ENCODE data around the gene GALNS.
"Not testable (repeated sequence)": the region's sequence is repeated elsewhere in the genome, so short reads cannot be mapped to it uniquely, and the experiment has no call there.

The GALNS gene

DNA sequence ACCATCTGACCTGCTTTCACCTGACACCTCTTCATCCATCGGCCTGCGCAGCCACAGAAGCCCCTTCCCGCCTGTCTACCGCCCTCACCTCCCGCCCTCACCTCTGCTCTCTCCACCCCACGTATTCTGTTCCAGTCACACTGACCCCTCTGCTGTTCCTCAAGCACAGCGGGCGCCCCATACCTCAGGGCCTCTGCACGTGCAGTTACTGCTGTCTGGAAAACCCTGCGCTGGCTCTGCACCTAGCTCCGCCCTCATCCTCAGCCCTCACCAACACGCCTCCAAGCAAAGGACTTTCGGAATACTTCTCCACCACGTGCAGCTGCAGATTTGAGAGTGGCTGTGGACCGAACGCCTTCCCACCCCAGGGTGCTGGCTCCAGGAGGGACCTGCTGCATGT is 34.3 kb upstream of the GALNS start:
- no peaks in the 10 kb centered on the region for H3K27me3 ChIP-seq (ENCODE audit: low read length)
- no peak overlapping the region for H3K9ac ChIP-seq (ENCODE audit: low read length)
- no peak overlapping the region for H2AFZ ChIP-seq (ENCODE audit: low read depth, low read length, severe bottlenecking)
- no peak overlapping the region for H3K4me2 ChIP-seq (ENCODE audit: low read depth, low read length, poor library complexity, severe bottlenecking)
- H3K79me2 ChIP-seq (ENCODE audit: insufficient read depth, low read length) = no peaks in the 10 kb centered on the region
- no peaks in the 10 kb centered on the region for H3K36me3 ChIP-seq (ENCODE audit: low read length)
- no peaks in the 10 kb centered on the region for H3K9me3 ChIP-seq (ENCODE audit: insufficient read depth, low read length)
- TF ChIP-seq EZH2phosphoT487 (conservative IDR thresholded peaks at IDR 0.05; ENCODE audit: low read length) = no peak
- TF ChIP-seq, protein P1, sequence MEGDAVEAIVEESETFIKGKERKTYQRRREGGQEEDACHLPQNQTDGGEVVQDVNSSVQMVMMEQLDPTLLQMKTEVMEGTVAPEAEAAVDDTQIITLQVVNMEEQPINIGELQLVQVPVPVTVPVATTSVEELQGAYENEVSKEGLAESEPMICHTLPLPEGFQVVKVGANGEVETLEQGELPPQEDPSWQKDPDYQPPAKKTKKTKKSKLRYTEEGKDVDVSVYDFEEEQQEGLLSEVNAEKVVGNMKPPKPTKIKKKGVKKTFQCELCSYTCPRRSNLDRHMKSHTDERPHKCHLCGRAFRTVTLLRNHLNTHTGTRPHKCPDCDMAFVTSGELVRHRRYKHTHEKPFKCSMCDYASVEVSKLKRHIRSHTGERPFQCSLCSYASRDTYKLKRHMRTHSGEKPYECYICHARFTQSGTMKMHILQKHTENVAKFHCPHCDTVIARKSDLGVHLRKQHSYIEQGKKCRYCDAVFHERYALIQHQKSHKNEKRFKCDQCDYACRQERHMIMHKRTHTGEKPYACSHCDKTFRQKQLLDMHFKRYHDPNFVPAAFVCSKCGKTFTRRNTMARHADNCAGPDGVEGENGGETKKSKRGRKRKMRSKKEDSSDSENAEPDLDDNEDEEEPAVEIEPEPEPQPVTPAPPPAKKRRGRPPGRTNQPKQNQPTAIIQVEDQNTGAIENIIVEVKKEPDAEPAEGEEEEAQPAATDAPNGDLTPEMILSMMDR (IDR thresholded peaks at IDR 0.05; ENCODE audit: insufficient read depth, low read length, poor library complexity, severe bottlenecking) = no peak
- H3K27ac ChIP-seq (ENCODE audit: low read depth, low read length) = no peak overlapping the region
- no peaks in the 10 kb centered on the region for H3F3A ChIP-seq (ENCODE audit: insufficient read depth)
- H4K20me1 ChIP-seq (ENCODE audit: low read depth, low read length) = no peaks in the 10 kb centered on the region
- no peak overlapping the region for H3K4me3 ChIP-seq (ENCODE audit: insufficient read depth, low read length, poor library complexity, severe bottlenecking)
- no peaks in the 10 kb centered on the region for H3K9me2 ChIP-seq (replicated peaks; ENCODE audit: insufficient read depth, low read length)

DNA sequence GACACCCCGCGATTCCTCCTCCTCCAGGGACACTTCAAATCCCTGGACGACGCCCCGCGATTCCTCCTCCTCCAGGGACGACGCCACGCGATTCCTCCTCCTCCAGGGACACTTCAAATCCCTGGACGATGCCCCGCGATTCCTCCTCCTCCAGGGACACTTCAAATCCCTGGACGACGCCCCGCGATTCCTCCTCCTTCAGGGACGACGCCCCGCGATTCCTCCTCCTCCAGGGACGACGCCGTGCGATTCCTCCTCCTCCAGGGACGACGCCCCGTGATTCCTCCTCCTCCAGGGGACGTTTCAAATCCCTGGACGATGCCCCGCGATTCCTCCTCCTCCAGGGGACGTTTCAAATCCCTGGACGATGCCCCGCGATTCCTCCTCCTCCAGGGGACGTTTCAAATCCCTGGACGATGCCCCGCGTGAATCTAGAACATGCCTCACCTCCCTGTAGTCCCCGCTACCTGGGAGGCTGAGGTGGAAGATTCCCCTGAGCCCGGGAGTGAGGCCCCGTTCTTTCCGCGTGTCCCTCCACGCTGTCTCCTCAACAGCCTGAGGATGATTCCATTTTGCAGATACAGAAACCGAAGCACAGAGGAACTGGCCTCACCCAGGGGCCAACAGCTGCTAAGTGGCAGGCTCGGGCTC is 33.1 kb upstream of the GALNS start:
- not testable (repeated sequence) for H3K27ac ChIP-seq (ENCODE audit: low read depth, low read length); H3K4me2 ChIP-seq (ENCODE audit: low read depth, low read length, poor library complexity, severe bottlenecking); H3K36me3 ChIP-seq (ENCODE audit: low read length); H3K9me3 ChIP-seq (ENCODE audit: insufficient read depth, low read length); H4K20me1 ChIP-seq (ENCODE audit: low read depth, low read length); H3F3A ChIP-seq (ENCODE audit: insufficient read depth); H3K27me3 ChIP-seq (ENCODE audit: low read length); H3K9me2 ChIP-seq (replicated peaks; ENCODE audit: insufficient read depth, low read length); H3K4me3 ChIP-seq (ENCODE audit: insufficient read depth, low read length, poor library complexity, severe bottlenecking); H2AFZ ChIP-seq (ENCODE audit: low read depth, low read length, severe bottlenecking); H3K9ac ChIP-seq (ENCODE audit: low read length); H3K79me2 ChIP-seq (ENCODE audit: insufficient read depth, low read length)

DNA sequence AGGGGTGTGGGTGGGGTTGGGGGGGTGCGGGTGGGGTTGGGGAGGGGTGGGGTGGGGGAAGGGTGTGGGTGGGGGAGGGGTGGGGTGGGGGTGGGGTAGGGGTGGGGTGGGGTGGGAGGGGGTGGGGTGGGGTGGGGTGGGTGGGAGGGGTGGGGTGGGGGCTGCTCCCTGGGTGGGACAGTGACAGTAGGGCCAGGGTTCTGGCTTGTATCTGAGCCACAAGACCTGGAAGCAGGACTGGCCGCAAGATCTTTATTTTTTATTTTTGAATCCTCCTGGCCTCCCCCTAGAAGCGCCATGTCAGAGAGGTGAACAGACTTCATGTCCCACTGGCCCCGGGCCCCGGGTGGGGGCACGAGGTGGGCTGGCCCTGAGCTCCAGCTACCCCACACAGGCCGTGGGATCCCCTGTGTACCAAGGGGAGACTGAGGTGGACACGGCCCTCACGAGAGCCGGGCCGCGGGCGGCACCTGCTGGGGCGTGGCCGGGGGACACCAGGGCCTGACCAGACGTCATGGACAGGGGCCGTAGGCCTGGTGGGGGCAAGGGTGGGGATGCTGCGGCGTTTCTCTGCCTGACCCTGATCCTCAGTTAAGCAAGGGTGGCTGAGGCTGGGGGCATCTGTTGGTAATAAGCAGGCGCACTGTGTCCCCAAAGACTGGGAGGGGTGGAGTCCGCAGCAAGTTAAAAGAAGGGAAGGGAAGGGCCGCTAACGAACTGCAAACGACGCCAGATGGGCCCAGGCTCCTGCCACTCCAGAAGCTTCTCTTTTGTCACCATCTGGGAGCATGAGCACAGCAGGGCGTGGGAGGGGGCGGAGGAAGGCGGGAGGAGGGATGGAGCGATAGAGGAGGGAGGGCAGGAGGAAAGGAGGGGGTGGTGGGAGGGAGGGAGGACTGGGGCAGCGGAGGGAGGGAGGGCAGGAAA is 32.0 kb upstream of the GALNS start:
- Histone ChIP-seq H4K20me1 (ENCODE audit: low read depth, low read length) (no peaks in the 10 kb centered on the region), H3K9me3 (ENCODE audit: insufficient read depth, low read length) (no peaks in the 10 kb centered on the region), H3K27ac (ENCODE audit: low read depth, low read length) (no peak overlapping the region), H3K9me2 (replicated peaks; ENCODE audit: insufficient read depth, low read length) (no peaks in the 10 kb centered on the region), H2AFZ (ENCODE audit: low read depth, low read length, severe bottlenecking) (no peak overlapping the region), H3K36me3 (ENCODE audit: low read length) (peaks cover 3% of the 10 kb centered on the region; the same call in 1 of the 2 replicates), H3K4me3 (ENCODE audit: insufficient read depth, low read length, poor library complexity, severe bottlenecking) (no peak overlapping the region), H3K4me2 (ENCODE audit: low read depth, low read length, poor library complexity, severe bottlenecking) (no peak overlapping the region), H3K27me3 (ENCODE audit: low read length) (no peaks in the 10 kb centered on the region), H3K9ac (ENCODE audit: low read length) (no peak overlapping the region), H3K79me2 (ENCODE audit: insufficient read depth, low read length) (no peaks in the 10 kb centered on the region), H3F3A (ENCODE audit: insufficient read depth) (no peaks in the 10 kb centered on the region)
- TF ChIP-seq, protein P1 (IDR thresholded peaks at IDR 0.05; ENCODE audit: insufficient read depth, low read length, poor library complexity, severe bottlenecking) = no peak
- TF ChIP-seq EZH2phosphoT487 (conservative IDR thresholded peaks at IDR 0.05; ENCODE audit: low read length) = no peak

DNA sequence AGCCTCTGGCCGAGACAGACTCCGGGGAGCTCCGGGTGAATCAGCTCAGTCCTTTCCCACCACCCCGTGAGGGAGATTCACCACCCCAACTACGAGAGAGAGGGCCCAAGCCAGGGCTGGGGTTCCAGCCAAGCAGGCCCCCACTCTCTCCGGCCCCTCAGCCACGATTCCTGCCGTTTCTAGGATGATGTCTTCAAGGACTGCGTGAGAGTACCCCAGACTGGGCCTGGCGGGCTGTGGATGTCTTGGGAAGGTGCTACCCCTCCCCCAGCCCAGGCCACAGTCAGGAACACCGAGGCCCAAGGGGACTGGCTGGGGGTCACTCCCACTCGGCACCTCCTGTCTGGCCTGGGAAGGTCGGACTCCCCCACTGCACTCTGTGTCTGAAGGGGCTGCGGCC is 31.3 kb upstream of the GALNS start:
- Histone ChIP-seq H3K9me2 (replicated peaks; ENCODE audit: insufficient read depth, low read length) (no peaks in the 10 kb centered on the region), H3K27me3 (ENCODE audit: low read length) (no peaks in the 10 kb centered on the region), H3K4me2 (ENCODE audit: low read depth, low read length, poor library complexity, severe bottlenecking) (no peak overlapping the region), H3K36me3 (ENCODE audit: low read length) (peaks cover 3% of the 10 kb centered on the region; the same call in 1 of the 2 replicates), H3K4me3 (ENCODE audit: insufficient read depth, low read length, poor library complexity, severe bottlenecking) (no peak overlapping the region), H3K79me2 (ENCODE audit: insufficient read depth, low read length) (no peaks in the 10 kb centered on the region), H2AFZ (ENCODE audit: low read depth, low read length, severe bottlenecking) (no peak overlapping the region), H3F3A (ENCODE audit: insufficient read depth) (no peaks in the 10 kb centered on the region), H4K20me1 (ENCODE audit: low read depth, low read length) (no peaks in the 10 kb centered on the region), H3K9me3 (ENCODE audit: insufficient read depth, low read length) (no peaks in the 10 kb centered on the region), H3K27ac (ENCODE audit: low read depth, low read length) (no peak overlapping the region), H3K9ac (ENCODE audit: low read length) (no peak overlapping the region)
- no peak for TF ChIP-seq EZH2phosphoT487 (conservative IDR thresholded peaks at IDR 0.05; ENCODE audit: low read length)
- TF ChIP-seq, protein P1 (IDR thresholded peaks at IDR 0.05; ENCODE audit: insufficient read depth, low read length, poor library complexity, severe bottlenecking) = no peak

Measured in SU-DHL-6 (cell line).